GM15510 (cell line): ENCODE measurements around the gene HHAT.

Source experiments
- POLR2A ChIP-seq: IDR thresholded peaks from 3 replicates; pipeline ENCODE4 v1.6.1; 2011; ENCODE audit warnings: borderline replicate concordance; ENCODE audit not compliant: insufficient read length; ENCODE audit errors: extremely low read depth

Gene HHAT

DNA sequence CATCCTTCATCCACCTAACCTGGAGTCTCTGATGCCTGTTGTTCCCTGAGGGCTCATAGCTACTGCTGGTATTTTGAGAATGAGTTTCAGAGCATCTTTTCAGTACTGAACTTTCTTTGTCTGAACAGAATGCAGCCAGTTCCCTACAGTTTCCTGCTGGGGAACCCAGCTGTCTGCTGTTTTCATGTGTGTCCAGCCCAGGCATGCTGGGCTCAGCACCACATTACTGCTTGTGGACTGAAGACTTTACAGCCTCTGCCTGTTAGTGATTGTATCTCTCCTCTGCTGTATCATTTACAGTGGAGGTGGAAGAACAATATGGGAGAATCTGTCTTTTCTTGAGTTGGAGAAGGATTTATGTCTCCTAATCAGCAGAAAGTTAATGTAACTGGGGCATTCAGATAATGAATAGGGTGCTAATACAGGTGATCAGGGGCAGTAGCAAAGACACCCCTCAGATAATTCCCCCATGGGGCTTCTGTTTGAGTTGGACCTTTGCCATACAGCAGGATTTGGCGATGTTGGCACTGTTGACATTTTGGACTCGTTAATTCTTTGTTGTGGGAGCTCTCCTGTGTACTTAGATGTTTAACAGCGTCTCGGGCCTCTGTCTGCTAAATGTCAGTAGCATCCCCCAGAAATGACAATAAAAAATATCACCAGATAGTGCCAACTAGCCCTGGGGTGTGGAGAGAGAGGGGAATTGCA is 207.7 kb downstream of the HHAT start:
- no peak for TF ChIP-seq POLR2A

DNA sequence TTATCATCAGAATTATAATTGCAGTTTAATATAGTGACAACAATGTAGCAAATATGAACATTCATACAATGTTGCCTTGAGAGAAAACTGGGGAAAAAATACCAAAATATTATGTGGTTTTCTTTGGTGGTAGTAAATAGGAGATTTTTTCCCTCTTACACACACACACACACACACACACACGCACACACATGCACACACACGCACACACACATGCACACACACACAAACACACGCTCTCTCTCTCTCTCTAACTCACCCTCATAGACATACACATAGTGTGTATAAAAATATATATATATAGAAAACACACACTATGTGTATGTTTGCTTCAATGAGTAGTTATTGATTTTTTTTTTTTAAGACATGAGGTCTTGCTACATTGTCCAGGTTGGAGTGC is 211.6 kb downstream of the HHAT start:
- TF ChIP-seq POLR2A: no peak

- TF ChIP-seq POLR2A: no peak
Measured at GRCh38 chr1:210541680-210542358, 213.1 kb downstream of the HHAT start.

DNA sequence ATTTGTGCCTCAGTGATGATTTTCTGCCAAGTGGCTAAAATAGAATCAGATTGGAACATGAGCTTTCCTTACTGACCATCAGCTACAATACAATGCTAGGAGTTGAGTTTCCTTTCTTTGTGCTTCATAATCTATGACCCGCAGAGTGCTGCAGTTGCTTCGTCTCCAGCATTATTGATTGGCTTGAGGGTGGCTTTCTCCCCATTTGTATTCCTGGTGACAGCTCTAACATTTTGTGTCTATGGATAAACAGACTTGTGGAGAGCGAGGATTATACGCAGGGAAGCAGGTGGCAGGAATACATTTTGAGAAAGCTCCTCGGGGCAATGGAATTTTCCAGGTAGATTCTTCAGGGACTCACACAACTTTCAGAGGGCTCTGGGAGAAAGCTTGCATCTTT is 223.2 kb downstream of the HHAT start:
- no peak for TF ChIP-seq POLR2A

- no peak for TF ChIP-seq POLR2A
Measured at GRCh38 chr1:210553711-210554110, 225.0 kb downstream of the HHAT start.

- TF ChIP-seq POLR2A: no peak
Measured at GRCh38 chr1:210554382-210554781, 225.7 kb downstream of the HHAT start.

- TF ChIP-seq POLR2A: no peak
Measured at GRCh38 chr1:210556475-210556874, 227.8 kb downstream of the HHAT start.

GRCh38 chr1:210557426-210558077 is 228.8 kb downstream of the HHAT start:
- no peak for TF ChIP-seq POLR2A

GRCh38 chr1:210558302-210558701 is 229.6 kb downstream of the HHAT start:
- TF ChIP-seq POLR2A: no peak

- no peak for TF ChIP-seq POLR2A
Measured at GRCh38 chr1:210565306-210565705, 236.6 kb downstream of the HHAT start.

DNA sequence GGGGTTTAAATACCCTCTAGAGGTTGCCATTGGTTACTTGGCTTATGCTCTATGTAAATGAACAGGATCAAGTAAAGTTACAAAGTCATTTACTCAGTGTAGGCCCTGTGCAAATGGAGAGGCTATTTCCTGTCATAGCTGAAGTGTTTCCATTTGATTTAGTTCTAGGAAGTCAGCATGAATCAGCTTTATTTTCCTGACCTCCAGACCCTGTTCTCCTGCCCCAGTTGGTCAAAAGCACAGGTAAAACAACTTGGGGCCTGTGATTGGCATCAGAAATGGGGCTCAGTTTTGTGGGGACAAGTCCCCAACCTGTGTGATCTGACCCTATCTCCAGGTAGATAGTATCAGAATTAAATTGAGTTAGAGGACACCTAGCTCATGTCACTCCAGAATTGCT is 239.9 kb downstream of the HHAT start:
- no peak for TF ChIP-seq POLR2A

- TF ChIP-seq POLR2A: no peak
Measured at GRCh38 chr1:210570116-210570515, 241.4 kb downstream of the HHAT start.

- TF ChIP-seq POLR2A: no peak
Measured at GRCh38 chr1:210571356-210572284, 242.9 kb downstream of the HHAT start.

GRCh38 chr1:210573141-210573540 is 244.4 kb downstream of the HHAT start:
- TF ChIP-seq POLR2A: no peak

GRCh38 chr1:210582205-210582970 is 253.7 kb downstream of the HHAT start:
- TF ChIP-seq POLR2A: no peak
